ENCODE measurements around the gene NR2F6. TPM values are rescaled to one million over a fixed set of nuclear protein-coding genes. Genes with fewer than 3 reads are reported as not detected.

Gene NR2F6
- 58.7 and 66.7 TPM in 2 replicates for total RNA-seq

GRCh38 chr19:17245535-17245984, at the start of gene NR2F6:
Gene NR2F6 (minus strand): TSS chr19:17245919. CDS start chr19:17245220, 699 bp downstream.

DNA sequence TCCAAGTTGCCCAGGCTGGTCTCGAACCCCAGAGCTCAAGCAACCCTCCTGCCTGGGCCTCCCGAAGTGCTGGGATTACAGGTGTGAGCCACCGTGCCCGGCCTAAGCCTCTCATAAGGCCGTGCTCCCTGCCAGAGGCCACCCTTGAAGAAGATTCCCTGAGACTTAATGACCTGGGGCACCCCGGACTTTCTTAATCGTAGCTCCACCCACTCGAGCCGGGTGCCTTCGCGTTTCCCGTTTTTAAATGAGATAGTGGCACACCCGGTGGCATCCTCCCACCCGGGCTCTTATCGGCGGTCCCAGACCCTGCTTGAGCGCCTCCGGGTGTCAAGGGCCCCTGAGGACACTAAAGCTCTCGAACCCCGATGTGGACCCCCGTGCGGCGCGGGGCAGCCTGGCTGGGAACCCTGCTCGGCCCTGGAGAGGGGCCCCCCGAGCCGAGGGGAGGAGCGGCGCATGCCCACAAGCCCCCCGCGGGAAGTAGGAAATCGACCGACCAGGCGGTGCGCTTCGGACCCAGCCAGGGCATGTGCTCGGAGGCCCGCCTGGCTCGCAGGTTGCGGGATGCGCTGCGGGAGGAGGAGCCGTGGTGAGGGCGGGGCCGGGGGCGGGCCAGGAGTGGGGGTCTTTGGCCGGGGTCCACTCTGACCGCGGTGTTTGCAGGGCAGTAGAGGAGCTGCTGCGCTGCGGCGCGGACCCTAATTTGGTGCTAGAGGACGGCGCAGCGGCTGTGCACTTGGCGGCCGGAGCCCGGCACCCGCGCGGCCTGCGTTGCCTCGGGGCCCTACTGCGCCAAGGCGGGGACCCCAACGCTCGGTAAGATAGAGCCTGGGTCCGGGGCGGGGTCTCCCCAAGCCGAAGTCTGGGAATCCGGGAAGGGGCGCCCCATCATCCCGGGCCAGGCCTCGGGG, 35.9 kb upstream of the NR2F6 start, which contains the start of gene ANKLE1:
ANKLE1 (plus strand) TSS at position 511 of the 914 bp plus-strand sequence; CDS start at position 531, 20 bp downstream.

GRCh38 chr19:17266975-17267788, 21.5 kb upstream of the NR2F6 start, which contains the start of gene BABAM1:
Gene BABAM1 (plus strand): TSS chr19:17267443. CDS start chr19:17268807, 1,364 bp downstream.

DNA sequence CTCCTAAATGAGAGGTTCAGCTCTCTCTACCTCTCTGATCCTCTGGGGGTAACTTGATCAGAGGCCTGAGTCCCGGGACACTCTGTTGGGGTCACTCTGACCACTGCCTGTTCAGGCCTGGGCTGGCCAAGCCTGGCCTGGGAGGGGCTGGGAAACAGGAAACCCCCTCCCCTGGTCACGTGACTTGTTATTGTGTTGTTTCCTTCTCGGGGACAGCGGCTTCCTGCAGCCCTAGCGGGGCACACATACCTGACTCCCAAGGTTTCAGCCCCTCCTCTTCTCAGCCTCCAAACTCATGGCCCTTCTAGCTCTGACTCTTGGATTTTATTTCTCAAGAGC, 18.9 kb upstream of the NR2F6 start, which contains the start of gene USHBP1:
USHBP1 (minus strand) TSS at position 105 of the 339 bp plus-strand sequence. CDS start 446 bp downstream, outside the sequence.

DNA sequence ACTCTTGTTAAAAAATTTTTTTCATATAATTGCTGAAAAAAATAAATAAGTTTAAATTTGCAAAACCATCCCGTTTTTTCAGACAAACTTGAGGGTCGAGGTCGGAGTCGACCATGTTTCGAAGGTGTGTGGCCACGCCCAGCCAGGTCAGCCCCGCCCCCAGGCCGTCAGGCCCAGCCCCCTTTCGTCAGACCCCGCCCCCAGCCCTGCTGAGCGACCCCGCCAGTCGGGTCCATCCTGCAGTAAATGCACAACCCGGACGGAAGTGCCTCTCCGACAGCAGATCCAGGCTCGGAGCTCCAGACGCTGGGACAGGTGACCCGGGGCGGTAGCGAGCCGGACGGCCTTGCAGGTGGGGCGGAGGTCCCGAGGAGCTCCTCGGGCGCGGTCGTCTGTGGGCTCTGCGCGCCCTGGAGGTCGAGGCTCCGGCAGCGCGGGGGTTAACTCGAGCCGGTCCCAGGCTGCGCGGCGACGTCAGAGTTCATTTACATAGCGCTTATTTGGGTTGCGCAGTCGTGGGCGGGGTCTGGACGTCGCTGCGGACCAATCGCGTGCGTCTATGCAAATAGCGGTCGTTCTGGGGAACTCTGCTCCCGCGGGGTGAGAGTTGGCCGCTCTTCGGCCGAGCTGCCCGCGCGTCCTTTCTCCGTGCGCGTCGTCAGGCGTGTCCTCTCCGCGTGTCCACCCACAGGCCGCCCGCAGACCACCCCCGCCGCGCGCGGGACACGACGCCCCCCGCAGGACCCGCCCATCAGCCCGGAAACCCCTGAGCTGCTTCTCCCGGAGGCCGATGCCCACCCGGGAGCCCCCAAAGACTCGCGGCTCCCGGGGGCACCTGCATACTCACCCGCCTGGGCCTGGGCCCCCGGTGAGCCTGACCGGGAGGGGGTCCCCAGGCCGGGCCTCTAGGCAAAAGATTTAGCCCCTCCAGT, 19.5 kb downstream of the NR2F6 start, which contains the start of gene OCEL1:
OCEL1 (plus strand) TSS at position 225 of the 932 bp plus-strand sequence; CDS start at position 247, 22 bp downstream.

GRCh38 chr19:17215127-17215971, 30.4 kb downstream of the NR2F6 start, which contains the start of gene USE1:
Gene USE1 (plus strand): TSS chr19:17215357. CDS start chr19:17215406, 49 bp downstream.

Other genes starting within 250 kb of the NR2F6 start
- gene CPAMD8, start 219.1 kb downstream of the NR2F6 start, total RNA-seq = 0.45 and 0.50 TPM in 2 replicates
- gene HAUS8, start 170.5 kb downstream of the NR2F6 start, total RNA-seq = 11.9 and 12.4 TPM in 2 replicates
- gene MYO9B, start 170.1 kb downstream of the NR2F6 start, total RNA-seq = 48.4 and 52.9 TPM in 2 replicates
- 21.0 and 28.1 TPM in 2 replicates for gene USE1, start 30.6 kb downstream of the NR2F6 start, total RNA-seq
- gene OCEL1, start 19.7 kb downstream of the NR2F6 start, total RNA-seq = 4.7 and 5.1 TPM in 2 replicates
- gene USHBP1, start 18.8 kb upstream of the NR2F6 start, total RNA-seq = not detected in 2 replicates
- 114 and 121 TPM in 2 replicates for gene BABAM1, start 21.5 kb upstream of the NR2F6 start, total RNA-seq
- gene ANKLE1, start 36.0 kb upstream of the NR2F6 start, total RNA-seq = 1.5 TPM in 2 replicates
- gene ABHD8, start 57.5 kb upstream of the NR2F6 start, total RNA-seq = 16.5 and 18.3 TPM in 2 replicates
- gene MRPL34, start 60.0 kb upstream of the NR2F6 start, total RNA-seq = 94.0 and 119 TPM in 2 replicates
- 30.3 and 41.0 TPM in 2 replicates for gene DDA1, start 63.6 kb upstream of the NR2F6 start, total RNA-seq
- gene ANO8, start 88.9 kb upstream of the NR2F6 start, total RNA-seq = 5.2 and 5.5 TPM in 2 replicates
- gene GTPBP3, start 91.6 kb upstream of the NR2F6 start, total RNA-seq = 13.7 and 16.3 TPM in 2 replicates
- not detected in 2 replicates for gene PLVAP, start 131.4 kb upstream of the NR2F6 start, total RNA-seq
- gene CCDC194, start 148.3 kb upstream of the NR2F6 start, total RNA-seq = not detected in 2 replicates
- gene BST2, start 159.7 kb upstream of the NR2F6 start, total RNA-seq = 1.6 TPM in 1 of 2 replicates, not detected in the other
- 101 and 106 TPM in 2 replicates for gene MVB12A, start 174.1 kb upstream of the NR2F6 start, total RNA-seq
- under 0.01 TPM in 1 of 2 replicates, not detected in the other for gene TMEM221, start 202.7 kb upstream of the NR2F6 start, total RNA-seq
- gene NXNL1, start 215.0 kb upstream of the NR2F6 start, total RNA-seq = not detected in 2 replicates
- gene SLC27A1, start 224.6 kb upstream of the NR2F6 start, total RNA-seq = 8.6 and 9.8 TPM in 2 replicates